Smooth muscle cell of trachea (primary cell): ENCODE data around the gene PHAX. TPM values are rescaled to one million over a fixed set of nuclear protein-coding genes. Genes with fewer than 3 reads are reported as not detected.

ENCODE experiments used
- total RNA-seq: library from RNA; depleted of rRNA; stranded (reverse); fragments of >200 nt; gene quantifications from 2 replicates; pipeline ENCODE4 v1.2.1, GENCODE V29; 2014

PHAX gene
- 45.7 and 61.5 TPM in 2 replicates for total RNA-seq

GRCh38 chr5:126600631-126601511 is at the start of gene PHAX:
Gene PHAX, plus strand, starts transcription at chr5:126600947. Its CDS starts 16 bp downstream, at chr5:126600963.

GRCh38 chr5:126594748-126595485 is 5.8 kb upstream of the PHAX start, which contains the start of gene ALDH7A1:
Gene ALDH7A1, minus strand, starts transcription at chr5:126595219. Its CDS starts 21 bp downstream, at chr5:126595198.

Other genes with a start within 250 kb of the PHAX start
- gene GRAMD2B, start 177.5 kb upstream of the PHAX start, total RNA-seq = 9.5 and 10.6 TPM in 2 replicates
- gene ALDH7A1, start 5.7 kb upstream of the PHAX start, total RNA-seq = 26.6 and 70.7 TPM in 2 replicates
- 7.6 and 73.0 TPM in 2 replicates for gene LMNB1, start 176.2 kb downstream of the PHAX start, total RNA-seq